GM21529 (cell line): ENCODE results near the gene UQCRC2.
"Not testable (repeated sequence)": the region's sequence is repeated elsewhere in the genome, so short reads cannot be mapped to it uniquely, and the experiment has no call there.

Source experiments
- ATAC-seq: cut with Tn5 transposase; IDR thresholded peaks from one replicate; pipeline ENCODE4 v1.9.1; 2021; ENCODE audit not compliant: unreplicated experiment

UQCRC2 gene

GRCh38 chr16:21980032-21980431 lies 26.9 kb downstream of the UQCRC2 start:
- no peak for ATAC-seq

GRCh38 chr16:21982108-21982507 lies 28.9 kb downstream of the UQCRC2 start:
- ATAC-seq, result no peak

GRCh38 chr16:21984062-21984461 lies 30.9 kb downstream of the UQCRC2 start:
- no peak for ATAC-seq

GRCh38 chr16:21985524-21985923 lies 32.4 kb downstream of the UQCRC2 start:
- no peak for ATAC-seq

DNA sequence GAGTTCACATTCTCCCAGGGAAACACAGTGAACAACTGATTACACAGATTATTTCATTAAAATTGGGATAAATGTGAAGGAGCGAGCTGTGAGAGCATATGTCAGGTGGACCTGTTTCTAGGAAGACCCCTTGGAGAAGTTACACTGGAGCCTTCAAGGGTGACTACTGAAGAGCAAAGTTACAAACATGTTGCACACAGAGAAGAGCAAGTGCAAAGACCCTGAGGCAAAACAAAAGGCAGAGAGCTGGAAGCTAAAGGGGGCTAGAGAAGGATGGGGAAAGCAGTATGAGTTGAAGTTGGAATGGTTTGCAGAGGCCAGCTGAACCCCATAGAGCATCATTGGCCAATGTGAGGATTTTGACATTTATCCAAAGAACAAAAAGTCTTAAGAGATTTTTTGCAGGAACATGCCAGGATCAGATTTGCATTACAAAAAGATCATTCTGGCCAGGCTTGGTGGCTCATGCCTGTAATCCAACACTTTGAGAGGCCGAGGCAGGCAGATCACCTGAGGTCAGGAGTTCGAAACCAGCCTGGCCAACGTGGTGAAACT lies 33.6 kb downstream of the UQCRC2 start:
- no peak for ATAC-seq

- no peak for ATAC-seq
These were observed 34.3 kb downstream of the UQCRC2 start for GRCh38 chr16:21987498-21987897.

DNA sequence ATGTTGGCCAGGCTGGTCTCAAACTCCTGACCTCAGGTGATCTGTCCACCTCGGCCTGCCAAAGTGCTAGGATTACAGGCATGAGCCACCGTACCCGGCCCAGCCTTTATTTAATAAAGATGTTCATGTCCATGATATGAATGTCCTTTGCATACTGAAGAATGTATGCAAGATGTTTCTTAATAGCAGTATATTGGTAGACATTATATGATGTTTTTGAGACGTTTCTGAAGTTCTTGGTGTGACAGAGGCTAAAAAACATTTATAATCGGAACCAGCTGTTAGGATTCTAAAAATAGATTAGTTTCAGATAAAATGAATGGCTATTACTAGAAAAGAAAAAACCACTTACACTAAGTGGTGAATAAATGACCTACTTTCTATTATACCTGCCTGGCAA lies 36.0 kb downstream of the UQCRC2 start:
- ATAC-seq, result no peak

DNA sequence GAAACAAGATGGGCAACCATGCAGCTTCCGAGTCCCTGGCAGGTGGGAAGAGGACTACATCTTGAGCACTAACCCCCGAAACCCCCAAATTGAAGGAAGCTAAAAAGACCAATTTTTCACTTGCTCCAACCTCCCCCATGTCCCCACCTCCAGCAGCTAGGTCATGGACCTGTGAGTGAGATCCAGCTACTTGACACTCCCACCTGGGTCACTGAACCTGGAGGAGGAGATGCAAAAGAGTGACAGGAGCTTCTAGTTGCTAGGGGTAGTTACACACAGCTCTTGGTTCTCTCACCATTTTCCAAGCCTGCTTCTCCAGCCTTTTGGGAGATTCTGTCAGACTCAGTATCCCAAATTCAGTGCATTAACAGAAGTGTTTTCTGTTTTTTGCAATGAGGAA lies 36.6 kb downstream of the UQCRC2 start:
- no peak for ATAC-seq

- no peak for ATAC-seq
These were observed 37.3 kb downstream of the UQCRC2 start for GRCh38 chr16:21990381-21990944.

GRCh38 chr16:21991621-21992020 lies 38.5 kb downstream of the UQCRC2 start:
- no peak for ATAC-seq

- ATAC-seq, result no peak
These were observed 41.8 kb downstream of the UQCRC2 start for GRCh38 chr16:21994856-21995465.

GRCh38 chr16:21996923-21997696 lies 43.9 kb downstream of the UQCRC2 start:
- ATAC-seq, result no peak

GRCh38 chr16:21997697-21998480 lies 44.7 kb downstream of the UQCRC2 start:
- no peak for ATAC-seq

GRCh38 chr16:22001591-22001990 lies 48.4 kb downstream of the UQCRC2 start:
- no peak for ATAC-seq

GRCh38 chr16:22002047-22002446 lies 48.9 kb downstream of the UQCRC2 start:
- ATAC-seq, result not testable (repeated sequence)

DNA sequence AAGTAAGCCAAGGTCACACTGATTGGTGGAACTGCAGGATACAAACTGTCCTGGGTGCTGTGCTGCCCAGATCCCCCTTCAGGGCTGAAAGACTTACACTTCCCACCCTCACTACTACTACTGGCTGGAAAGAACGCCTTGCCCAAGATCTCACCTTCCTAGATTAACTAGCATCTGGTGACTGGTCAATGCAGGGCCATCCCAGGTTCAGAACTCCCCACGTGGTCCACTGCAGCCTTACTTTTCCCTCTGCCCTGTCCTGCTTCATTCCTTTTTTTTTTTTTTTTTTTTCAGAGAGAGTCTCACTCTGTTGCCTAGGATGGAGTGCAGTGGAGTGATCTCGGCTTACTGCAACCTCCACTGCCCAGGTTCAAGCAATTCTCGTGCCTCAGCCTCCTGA lies 50.0 kb downstream of the UQCRC2 start:
- ATAC-seq, result no peak

DNA sequence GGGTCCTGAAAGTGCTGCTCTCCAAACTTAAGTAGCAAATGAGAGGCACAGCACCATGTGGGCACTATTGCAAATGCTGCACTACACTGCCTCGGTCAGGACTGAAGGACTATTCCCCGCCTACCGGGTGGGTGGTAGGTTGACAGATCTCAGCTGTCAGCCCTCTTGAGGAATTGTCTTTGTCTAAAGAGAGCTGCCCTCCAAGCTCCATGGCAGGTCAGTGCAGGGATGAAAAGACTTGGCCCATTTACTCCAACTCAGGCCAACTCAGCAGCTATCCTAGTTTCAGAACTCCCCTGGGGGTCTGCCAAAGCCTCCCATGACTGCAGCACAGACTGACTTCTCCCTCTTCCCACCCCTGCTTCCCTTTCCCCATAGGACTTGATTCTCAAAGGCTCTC lies 51.2 kb downstream of the UQCRC2 start:
- no peak for ATAC-seq

DNA sequence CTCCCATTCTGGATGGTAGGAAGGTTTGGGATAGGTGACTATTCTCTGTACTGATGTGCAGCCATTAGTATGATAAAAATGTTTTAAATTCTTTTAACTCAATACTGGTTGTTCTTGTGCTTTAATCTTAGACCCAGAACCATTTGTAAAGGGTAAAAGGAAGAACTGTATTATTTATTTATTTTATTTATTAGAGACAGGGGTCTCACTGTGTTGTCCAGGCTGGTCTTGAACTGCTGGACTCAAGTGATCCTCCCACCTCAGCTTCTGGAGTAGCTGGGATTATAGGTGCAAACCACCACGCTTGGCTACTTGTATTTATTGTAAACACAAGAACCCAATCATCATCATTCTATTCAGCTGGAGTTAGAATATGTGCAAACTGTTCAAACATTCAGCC lies 52.6 kb downstream of the UQCRC2 start:
- ATAC-seq, result no peak

DNA sequence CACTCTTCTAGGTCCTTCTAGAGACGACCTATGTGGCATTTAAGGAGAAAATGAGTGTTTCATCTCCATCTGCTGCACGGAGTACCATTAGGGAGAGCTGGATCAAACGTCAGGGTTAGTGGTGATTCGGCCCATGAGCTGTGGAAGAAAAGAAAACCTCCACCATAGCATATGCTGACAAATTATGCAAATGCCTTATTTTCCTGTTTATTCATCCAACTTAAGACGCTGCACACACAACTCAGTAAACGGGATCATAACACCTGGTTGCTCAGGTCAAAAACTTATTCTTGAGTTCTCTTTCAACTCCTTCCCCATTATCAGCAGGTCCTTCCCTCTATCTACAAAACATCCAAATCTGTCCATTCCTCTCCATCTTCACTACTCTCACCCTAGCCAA lies 53.5 kb downstream of the UQCRC2 start:
- ATAC-seq, result no peak

- no peak for ATAC-seq
These were observed 54.0 kb downstream of the UQCRC2 start for GRCh38 chr16:22007159-22007508.

DNA sequence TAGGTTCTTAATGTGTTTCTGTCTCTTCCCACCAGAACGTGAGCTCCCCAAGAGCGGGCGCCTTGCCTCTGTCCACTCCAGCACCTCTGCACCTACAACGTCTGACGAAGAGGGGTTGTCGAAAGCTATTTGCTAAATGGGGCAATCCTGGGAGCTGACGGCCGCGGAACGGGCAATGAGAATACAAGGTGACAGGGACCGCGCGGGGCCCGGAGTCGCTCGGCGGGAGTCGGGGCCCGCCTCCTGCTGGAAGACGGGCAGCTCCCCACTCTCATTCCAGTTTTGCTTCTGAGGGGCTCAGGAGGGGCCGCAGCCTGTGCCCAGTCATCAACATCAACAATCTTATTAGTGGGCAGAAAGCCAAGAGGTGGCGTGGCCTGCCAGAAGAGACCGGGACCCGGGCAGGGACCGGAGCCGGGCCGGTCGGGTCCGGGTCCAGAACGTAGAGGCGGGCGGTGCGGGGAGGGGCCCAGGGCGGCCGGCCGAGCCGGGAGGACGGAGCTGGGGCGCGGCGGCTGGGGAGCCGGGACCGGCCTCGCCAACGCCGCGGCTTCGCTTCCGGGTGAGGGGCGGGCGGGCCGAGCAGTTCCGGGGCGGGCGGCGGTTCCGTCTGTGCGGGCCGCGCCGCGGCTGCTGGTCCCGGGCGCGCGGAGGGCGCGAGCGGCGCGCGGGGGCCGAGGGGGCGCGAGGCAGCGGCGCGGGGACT lies 54.5 kb downstream of the UQCRC2 start, which contains the start of gene MOSMO:
Gene MOSMO, plus strand, starts transcription at position 603 of the 706 bp plus-strand sequence. CDS start 191 bp downstream, outside the sequence.
- ATAC-seq, result no peak
